Measurements from ENCODE around the gene AIFM3. TPM values are rescaled to one million over a fixed set of nuclear protein-coding genes. Genes with fewer than 3 reads are reported as not detected.
A peak's percentile ranks its signal among the peaks of the same experiment; 100 is the strongest.

AIFM3 gene
- total RNA-seq, 3 donors from 2014 or later = 1.6 to 3.3 (median 2.2) TPM

DNA sequence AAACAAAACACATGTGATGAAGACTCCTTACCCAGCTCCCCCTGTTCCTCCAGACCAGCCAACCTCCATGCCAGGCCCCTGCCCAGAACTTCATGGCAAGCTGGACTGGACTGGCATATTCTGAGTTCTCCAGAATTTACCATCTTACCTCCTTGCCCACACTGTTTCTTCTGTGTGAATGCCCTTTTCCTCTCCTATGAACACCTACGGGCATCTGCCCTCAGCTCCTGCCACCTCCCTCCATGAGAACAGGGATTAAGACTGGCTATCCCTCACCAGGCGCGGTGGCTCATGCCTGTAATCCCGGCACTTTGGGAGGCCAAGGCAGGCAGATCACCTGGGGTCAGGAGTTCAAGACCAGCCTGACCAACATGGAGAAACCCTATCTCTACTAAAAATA is 6.4 kb upstream of the AIFM3 start:
- Histone ChIP-seq H3K4me3 (no peak overlapping the region), H3K9me3 (no peaks in the 10 kb centered on the region), H3K27ac (no peak overlapping the region), H3K27me3 (no peaks in the 10 kb centered on the region), H3K36me3 (no peaks in the 10 kb centered on the region), H3K4me1 (no peaks in the 10 kb centered on the region)
- no peak for DNase-seq (ENCODE audit: low spot score in 2 of 2)
- TF ChIP-seq POLR2A (IDR thresholded peaks at IDR 0.05) (no peak), POLR2AphosphoS5 (IDR thresholded peaks at IDR 0.05) (no peak)
- TF ChIP-seq, protein P1, sequence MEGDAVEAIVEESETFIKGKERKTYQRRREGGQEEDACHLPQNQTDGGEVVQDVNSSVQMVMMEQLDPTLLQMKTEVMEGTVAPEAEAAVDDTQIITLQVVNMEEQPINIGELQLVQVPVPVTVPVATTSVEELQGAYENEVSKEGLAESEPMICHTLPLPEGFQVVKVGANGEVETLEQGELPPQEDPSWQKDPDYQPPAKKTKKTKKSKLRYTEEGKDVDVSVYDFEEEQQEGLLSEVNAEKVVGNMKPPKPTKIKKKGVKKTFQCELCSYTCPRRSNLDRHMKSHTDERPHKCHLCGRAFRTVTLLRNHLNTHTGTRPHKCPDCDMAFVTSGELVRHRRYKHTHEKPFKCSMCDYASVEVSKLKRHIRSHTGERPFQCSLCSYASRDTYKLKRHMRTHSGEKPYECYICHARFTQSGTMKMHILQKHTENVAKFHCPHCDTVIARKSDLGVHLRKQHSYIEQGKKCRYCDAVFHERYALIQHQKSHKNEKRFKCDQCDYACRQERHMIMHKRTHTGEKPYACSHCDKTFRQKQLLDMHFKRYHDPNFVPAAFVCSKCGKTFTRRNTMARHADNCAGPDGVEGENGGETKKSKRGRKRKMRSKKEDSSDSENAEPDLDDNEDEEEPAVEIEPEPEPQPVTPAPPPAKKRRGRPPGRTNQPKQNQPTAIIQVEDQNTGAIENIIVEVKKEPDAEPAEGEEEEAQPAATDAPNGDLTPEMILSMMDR (IDR thresholded peaks at IDR 0.05) = no peak
- intact Hi-C loops (cut with DNase I; ENCODE audit: low total_unique reads) = no loop called here

DNA sequence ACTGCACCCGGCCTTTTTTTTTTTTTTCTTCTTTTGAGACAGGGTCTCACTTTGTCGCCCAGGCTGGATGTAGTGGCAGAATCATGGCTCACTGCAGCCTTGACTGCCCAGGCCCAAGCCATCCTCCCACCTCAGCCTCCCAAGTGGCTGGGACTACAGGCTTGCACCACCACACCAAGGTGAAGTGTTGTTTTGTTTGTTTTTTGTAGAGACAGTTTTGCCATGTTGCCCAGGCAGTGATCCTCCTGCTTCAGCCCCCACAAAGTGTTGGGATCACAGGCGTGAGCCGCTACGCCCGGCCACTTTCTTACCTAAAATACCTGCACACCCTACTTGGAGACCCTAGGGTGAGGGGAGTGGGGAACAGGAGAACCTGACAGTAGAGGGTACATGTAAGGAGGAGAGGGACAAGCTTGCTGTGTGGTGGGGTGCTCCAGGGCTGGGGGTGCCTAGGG is 4.5 kb upstream of the AIFM3 start:
- Histone ChIP-seq H3K4me3 (no peak overlapping the region), H3K9me3 (no peaks in the 10 kb centered on the region), H3K27ac (no peak overlapping the region), H3K27me3 (no peaks in the 10 kb centered on the region), H3K36me3 (no peaks in the 10 kb centered on the region), H3K4me1 (no peaks in the 10 kb centered on the region)
- intact Hi-C loops (cut with DNase I; ENCODE audit: low total_unique reads) = no loop called here
- TF ChIP-seq POLR2AphosphoS5 (IDR thresholded peaks at IDR 0.05) (no peak), POLR2A (IDR thresholded peaks at IDR 0.05) (no peak)
- TF ChIP-seq, protein P1 (IDR thresholded peaks at IDR 0.05) = no peak
- DNase-seq (ENCODE audit: low spot score in 2 of 2) = no peak

DNA sequence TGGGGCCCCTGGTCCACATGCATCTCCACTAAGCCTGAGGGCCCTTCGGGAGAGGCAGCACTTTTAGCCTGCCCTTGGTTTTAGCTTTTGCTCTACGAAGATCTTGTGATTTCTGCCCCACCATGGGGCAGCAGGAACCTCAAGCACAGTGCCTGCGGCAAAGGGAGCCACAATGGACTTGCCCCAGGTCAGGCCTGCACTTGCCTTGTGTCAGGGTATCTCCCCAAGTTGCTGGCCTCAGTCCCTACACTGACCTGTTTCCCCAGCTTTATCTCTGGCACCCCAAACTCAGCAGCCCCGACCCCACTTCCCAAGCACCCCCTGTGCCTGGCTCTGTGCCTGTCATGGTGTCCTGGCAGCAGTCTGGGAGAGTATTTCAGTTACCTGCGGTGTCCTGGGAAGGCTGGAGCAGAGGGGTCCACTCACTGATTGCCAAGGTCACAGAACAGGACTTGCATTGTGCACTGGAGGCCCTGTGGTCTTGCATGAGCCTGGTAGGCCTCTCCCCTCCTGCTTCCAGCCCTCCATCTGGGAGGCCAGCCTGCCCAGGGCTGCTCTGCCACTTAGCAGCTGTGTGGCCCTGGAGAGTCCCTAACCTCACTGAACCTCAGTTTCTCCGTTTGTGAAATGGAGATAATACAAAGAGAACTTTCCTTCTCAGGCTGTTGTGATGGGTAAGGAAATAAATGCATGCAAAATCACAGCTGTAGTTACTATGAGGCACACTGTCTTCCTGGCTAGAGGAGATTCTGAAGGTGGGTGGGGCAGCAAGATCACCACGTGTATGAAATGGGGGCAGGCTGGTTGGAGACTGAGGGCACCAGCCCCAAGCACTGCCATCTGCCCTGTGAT is 3.6 kb upstream of the AIFM3 start:
- TF ChIP-seq, protein P1 (IDR thresholded peaks at IDR 0.05) = no peak
- no peak for TF ChIP-seq POLR2AphosphoS5 (IDR thresholded peaks at IDR 0.05)
- no peak for TF ChIP-seq POLR2A (IDR thresholded peaks at IDR 0.05)
- H3K36me3 ChIP-seq = no peaks in the 10 kb centered on the region
- intact Hi-C loops (cut with DNase I; ENCODE audit: low total_unique reads) = no loop called here
- no peaks in the 10 kb centered on the region for H3K9me3 ChIP-seq
- peaks cover 0 to 5% of the 10 kb centered on the region in 2 donors for H3K4me1 ChIP-seq
- H3K4me3 ChIP-seq = no peak overlapping the region
- DNase-seq (ENCODE audit: low spot score in 2 of 2) = no peak
- H3K27ac ChIP-seq = no peak overlapping the region
- no peaks in the 10 kb centered on the region for H3K27me3 ChIP-seq

DNA sequence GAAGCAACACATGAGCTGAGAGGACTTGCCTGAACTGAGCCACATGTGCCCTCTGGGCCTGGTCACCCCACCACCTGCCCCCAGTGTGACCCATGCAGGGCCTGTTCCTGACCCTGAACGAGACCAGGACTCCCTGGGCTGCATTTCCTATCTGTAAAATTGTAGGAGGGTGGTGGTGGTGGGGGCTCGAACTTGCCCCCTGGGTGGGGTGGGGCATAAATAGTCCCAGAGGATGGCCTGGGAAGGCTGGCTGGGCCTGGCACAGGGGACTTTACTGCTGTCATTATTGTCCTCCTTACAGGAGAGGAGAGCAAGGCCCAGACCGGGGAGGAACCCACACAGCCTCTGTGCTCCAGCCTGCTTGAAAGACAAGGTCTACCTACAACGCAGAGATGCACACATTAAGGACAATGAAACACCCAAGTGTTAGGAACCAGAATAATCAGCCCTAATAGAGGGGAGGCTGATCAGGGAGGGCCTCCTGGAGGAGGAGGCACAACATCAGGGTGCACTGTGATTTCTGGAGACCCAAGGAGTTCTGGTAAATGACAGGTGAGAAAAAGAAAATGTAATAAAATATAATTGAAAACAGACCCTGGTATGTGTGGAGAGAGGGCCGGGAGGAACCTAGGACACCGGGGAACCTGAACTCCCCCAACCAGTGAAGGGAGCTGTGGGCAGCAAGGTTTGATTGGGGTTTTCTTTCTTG is 2.8 kb upstream of the AIFM3 start:
- no peaks in the 10 kb centered on the region for H3K36me3 ChIP-seq
- intact Hi-C loops (cut with DNase I; ENCODE audit: low total_unique reads) = no loop called here
- H3K27me3 ChIP-seq = no peaks in the 10 kb centered on the region
- TF ChIP-seq, protein P1 (IDR thresholded peaks at IDR 0.05) = no peak
- TF ChIP-seq POLR2A (IDR thresholded peaks at IDR 0.05) = no peak
- TF ChIP-seq POLR2AphosphoS5 (IDR thresholded peaks at IDR 0.05) = no peak
- H3K4me3 ChIP-seq = peak overlapping the region in 2 of 3 donors; percentile 50 to 68
- H3K27ac ChIP-seq = no peak overlapping the region
- no peaks in the 10 kb centered on the region for H3K9me3 ChIP-seq
- DNase-seq (ENCODE audit: low spot score in 2 of 2) = no peak
- H3K4me1 ChIP-seq = peaks cover 0 to 12% of the 10 kb centered on the region in 2 donors

DNA sequence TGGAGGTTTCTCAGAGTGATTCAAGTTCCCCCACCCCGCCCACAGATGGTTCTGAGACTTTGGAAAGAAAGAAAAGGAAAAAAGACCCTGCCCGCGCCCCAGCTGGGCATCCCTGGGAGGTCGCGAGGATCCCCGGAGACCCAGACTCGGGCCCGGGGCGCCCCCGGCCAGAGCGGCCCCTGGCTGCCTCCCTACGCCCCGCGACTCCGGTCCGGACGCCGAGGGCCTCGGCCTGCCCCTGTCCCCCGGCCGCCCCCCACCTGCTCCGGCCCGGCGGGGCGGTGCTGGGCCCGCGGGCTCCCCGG is 2.3 kb upstream of the AIFM3 start:
- H3K4me3 ChIP-seq = peak overlapping the region in 2 of 3 donors; percentile 50 to 68
- DNase-seq (ENCODE audit: low spot score in 2 of 2) = no peak
- intact Hi-C loops (cut with DNase I; ENCODE audit: low total_unique reads) = loop anchor here (5.0 kb wide), 1 partner anchor 902 kb away; no protein-coding TSS in a partner anchor
- H3K27ac ChIP-seq = no peak overlapping the region
- no peaks in the 10 kb centered on the region for H3K9me3 ChIP-seq
- no peaks in the 10 kb centered on the region for H3K27me3 ChIP-seq
- no peaks in the 10 kb centered on the region for H3K36me3 ChIP-seq
- H3K4me1 ChIP-seq = peaks cover 0 to 12% of the 10 kb centered on the region in 2 donors
- TF ChIP-seq, protein P1 (IDR thresholded peaks at IDR 0.05) = no peak
- TF ChIP-seq POLR2AphosphoS5 (IDR thresholded peaks at IDR 0.05) (no peak), POLR2A (IDR thresholded peaks at IDR 0.05) (no peak)
